ENCODE results near the gene NELFB.

DNA sequence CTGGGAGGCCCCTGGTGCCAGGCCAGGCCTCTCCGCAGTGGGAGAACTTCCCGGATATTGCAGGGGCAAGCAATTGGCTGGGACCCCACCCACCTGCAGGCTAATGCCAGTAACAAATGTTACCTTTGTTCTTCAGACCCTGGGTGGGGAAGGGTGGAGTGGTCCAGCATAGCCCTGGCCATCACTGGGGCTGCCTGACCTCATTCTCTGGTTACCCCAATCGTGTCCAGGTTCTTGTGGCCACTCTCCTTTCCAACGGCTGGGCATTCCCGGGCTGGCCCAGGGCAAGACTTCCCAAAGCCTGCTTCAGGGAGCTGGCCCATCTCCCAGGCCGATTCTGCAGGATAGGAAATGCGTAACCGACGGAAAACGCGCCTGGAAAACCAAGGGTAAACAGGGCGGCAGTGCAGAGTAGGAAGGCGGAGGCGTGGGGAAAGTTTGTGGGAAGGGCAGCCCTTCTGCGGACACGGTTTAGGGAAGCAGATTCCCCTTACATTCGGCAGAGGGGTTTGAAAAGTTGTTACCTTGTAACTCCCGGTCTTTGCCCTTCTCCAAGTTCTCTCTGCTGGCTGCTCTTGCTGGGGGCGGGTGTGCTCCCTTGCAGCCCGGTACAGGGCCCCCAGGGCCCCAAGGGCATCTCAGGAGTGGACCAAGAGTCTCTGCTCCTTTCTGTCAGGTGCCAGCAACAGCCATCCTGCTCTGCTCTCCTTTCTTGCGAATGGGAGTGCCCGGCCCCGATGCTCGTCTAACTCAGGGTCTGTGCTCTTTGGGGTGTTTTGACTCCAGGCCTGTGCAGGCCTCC is 43.5 kb downstream of the NELFB start:
- TF ChIP-seq, protein P1, sequence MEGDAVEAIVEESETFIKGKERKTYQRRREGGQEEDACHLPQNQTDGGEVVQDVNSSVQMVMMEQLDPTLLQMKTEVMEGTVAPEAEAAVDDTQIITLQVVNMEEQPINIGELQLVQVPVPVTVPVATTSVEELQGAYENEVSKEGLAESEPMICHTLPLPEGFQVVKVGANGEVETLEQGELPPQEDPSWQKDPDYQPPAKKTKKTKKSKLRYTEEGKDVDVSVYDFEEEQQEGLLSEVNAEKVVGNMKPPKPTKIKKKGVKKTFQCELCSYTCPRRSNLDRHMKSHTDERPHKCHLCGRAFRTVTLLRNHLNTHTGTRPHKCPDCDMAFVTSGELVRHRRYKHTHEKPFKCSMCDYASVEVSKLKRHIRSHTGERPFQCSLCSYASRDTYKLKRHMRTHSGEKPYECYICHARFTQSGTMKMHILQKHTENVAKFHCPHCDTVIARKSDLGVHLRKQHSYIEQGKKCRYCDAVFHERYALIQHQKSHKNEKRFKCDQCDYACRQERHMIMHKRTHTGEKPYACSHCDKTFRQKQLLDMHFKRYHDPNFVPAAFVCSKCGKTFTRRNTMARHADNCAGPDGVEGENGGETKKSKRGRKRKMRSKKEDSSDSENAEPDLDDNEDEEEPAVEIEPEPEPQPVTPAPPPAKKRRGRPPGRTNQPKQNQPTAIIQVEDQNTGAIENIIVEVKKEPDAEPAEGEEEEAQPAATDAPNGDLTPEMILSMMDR (conservative IDR thresholded peaks at IDR 0.05; ENCODE audit: low read length), result no peak
- no peak for TF ChIP-seq EZH2phosphoT487 (IDR thresholded peaks at IDR 0.05; ENCODE audit: borderline replicate concordance, low read depth, low read length)
